ENCODE results near the gene PRR29. TPM values are rescaled to one million over a fixed set of nuclear protein-coding genes. Genes with fewer than 3 reads are reported as not detected.

PRR29 gene
- total RNA-seq, 4 donors from 2014 or later: 0.29 to 2.8 (median 1.5) TPM; not detected in 1

- intact Hi-C loops (cut with DNase I; ENCODE audit: low total_unique reads): no loop called here
- no peaks in the 10 kb centered on the region for H3K4me1 ChIP-seq
Measured at GRCh38 chr17:63969278-63969677, 28.9 kb upstream of the PRR29 start.

GRCh38 chr17:63972796-63973195, 25.4 kb upstream of the PRR29 start, which contains the start of gene SCN4A:
Gene SCN4A, minus strand, starts transcription at chr17:63972918. Its CDS starts 77 bp downstream, at chr17:63972841.
- no peak for DNase-seq
- H3K4me3 ChIP-seq: no peak within 1 kb of the TSS
- intact Hi-C loops (cut with DNase I; ENCODE audit: low total_unique reads): no loop called here
- no peaks in the 10 kb centered on the region for H3K36me3 ChIP-seq
- H3K9me3 ChIP-seq: no peaks in the 10 kb centered on the region
- no peaks in the 10 kb centered on the region for H3K27me3 ChIP-seq
- H3K4me1 ChIP-seq: no peaks in the 10 kb centered on the region
- no peak within 1 kb of the TSS for H3K27ac ChIP-seq
- TF ChIP-seq POLR2A (IDR thresholded peaks at IDR 0.05) (no peak), CTCF (IDR thresholded peaks at IDR 0.05) (no peak)

More at GRCh38 chr17:63969278-63969677, 28.9 kb upstream of the PRR29 start:
- no peaks in the 10 kb centered on the region for H3K27me3 ChIP-seq
- TF ChIP-seq CTCF (IDR thresholded peaks at IDR 0.05): no peak
- no peak for DNase-seq
- no peaks in the 10 kb centered on the region for H3K9me3 ChIP-seq
- no peak overlapping the region for H3K27ac ChIP-seq
- no peaks in the 10 kb centered on the region for H3K36me3 ChIP-seq
- no peak overlapping the region for H3K4me3 ChIP-seq

- intact Hi-C loops (cut with DNase I; ENCODE audit: low total_unique reads): no loop called here
- TF ChIP-seq CTCF (IDR thresholded peaks at IDR 0.05): no peak
- no peak for TF ChIP-seq POLR2A (IDR thresholded peaks at IDR 0.05)
- Histone ChIP-seq H3K4me1 (no peaks in the 10 kb centered on the region), H3K4me3 (no peak overlapping the region), H3K36me3 (no peaks in the 10 kb centered on the region), H3K27ac (no peak overlapping the region), H3K9me3 (no peaks in the 10 kb centered on the region), H3K27me3 (no peaks in the 10 kb centered on the region)
- DNase-seq: no peak
Measured at GRCh38 chr17:63973247-63973646, 24.9 kb upstream of the PRR29 start.

- TF ChIP-seq POLR2A (IDR thresholded peaks at IDR 0.05) (no peak), CTCF (IDR thresholded peaks at IDR 0.05) (no peak)
- Histone ChIP-seq H3K4me3 (no peak overlapping the region), H3K9me3 (no peaks in the 10 kb centered on the region), H3K27ac (no peak overlapping the region), H3K4me1 (no peaks in the 10 kb centered on the region), H3K36me3 (no peaks in the 10 kb centered on the region), H3K27me3 (no peaks in the 10 kb centered on the region)
- DNase-seq: no peak
- intact Hi-C loops (cut with DNase I; ENCODE audit: low total_unique reads): no loop called here
Measured at GRCh38 chr17:63973930-63974593, 24.1 kb upstream of the PRR29 start.

GRCh38 chr17:63974594-63975192, 23.5 kb upstream of the PRR29 start:
- intact Hi-C loops (cut with DNase I; ENCODE audit: low total_unique reads): no loop called here
- Histone ChIP-seq H3K9me3 (no peaks in the 10 kb centered on the region), H3K36me3 (no peaks in the 10 kb centered on the region), H3K4me1 (no peaks in the 10 kb centered on the region), H3K4me3 (no peak overlapping the region), H3K27me3 (no peaks in the 10 kb centered on the region), H3K27ac (no peak overlapping the region)
- no peak for TF ChIP-seq POLR2A (IDR thresholded peaks at IDR 0.05)
- TF ChIP-seq CTCF (IDR thresholded peaks at IDR 0.05): no peak
- no peak for DNase-seq
